Neural cell (in vitro differentiated cells): ENCODE results near the gene CARS2.

ENCODE experiments used
- CTCF ChIP-seq: fragments of 450-650 bp; IDR thresholded peaks from 2 replicates; pipeline ENCODE4 v1.5.1; 2014; ENCODE audit warnings: antibody characterized with exemption, mild to moderate bottlenecking, moderate library complexity; ENCODE audit not compliant: poor library complexity, severe bottlenecking
- EP300 ChIP-seq: fragments of 450-650 bp; conservative IDR thresholded peaks from 2 replicates; pipeline ENCODE4 v1.6.1; 2014; ENCODE audit warnings: antibody characterized with exemption, mild to moderate bottlenecking, moderate library complexity; ENCODE audit not compliant: poor library complexity, severe bottlenecking
- EZH2 ChIP-seq: fragments of 200-600, 300-800 bp; shearing (Covaris generic), sonication (generic); IDR thresholded peaks from 2 replicates; pipeline ENCODE4 v1.6.1; 2014; ENCODE audit warnings: antibody characterized with exemption, low read length, borderline replicate concordance, mild to moderate bottlenecking; ENCODE audit not compliant: insufficient read depth, poor library complexity, severe bottlenecking
- TAF1 ChIP-seq: IDR thresholded peaks from 2 replicates; pipeline ENCODE4 v1.6.1; 2012; ENCODE audit warnings: low read depth

GRCh38 chr13:110712081-110712848 is 6.3 kb upstream of the CARS2 start:
- peak; percentile 37 for TF ChIP-seq EP300
- no peak for TF ChIP-seq TAF1
- no peak for TF ChIP-seq EZH2
- TF ChIP-seq CTCF = no peak
